H1 (cell line): ENCODE measurements around the gene LGALS3. TPM values are rescaled to one million over a fixed set of nuclear protein-coding genes. Genes with fewer than 3 reads are reported as not detected.

Source experiments
- EGR1 ChIP-seq: IDR thresholded peaks from 2 replicates; pipeline ENCODE4 v1.6.1; 2011; ENCODE audit warnings: low read depth, low read length, borderline replicate concordance
- TAF7 ChIP-seq: optimal IDR thresholded peaks from 2 replicates; pipeline ENCODE3; 2011; ENCODE audit warnings: low read depth, mild to moderate bottlenecking, inconsistent platforms, low read length, moderate library complexity, borderline replicate concordance
- polyA plus RNA-seq, 7 experiments: library from polyadenylated mRNA; depleted of rRNA in 3 of 7; stranded (reverse) in 5 of 7; unstranded in 2 of 7; fragments of >200 nt in 5 of 7; fragments of 200-250 nt in 2 of 7; gene quantifications; 1 replicate in 5 of 7; 2 replicates in 1 of 7; 4 replicates in 1 of 7; pipeline versions ENCODE4 v1.2.1 to v1.2.3, GENCODE V29; 2011 to 2013; ENCODE audit warnings: missing spikeins in 2 of 7, mixed read lengths in 2 of 7
- total RNA-seq: library from RNA; stranded (reverse); fragmentation: NEBNext Ultra II Directional; extraction: Animal tissue kit (Norgen Biotek cat#: 25700); gene quantifications from 2 replicates; pipeline ENCODE4 v1.2.1, GENCODE V29; 2021

Gene LGALS3
- total and polyA plus RNA-seq, 2 of the 8 experiments (the other 6 are each of a cell fraction or from before 2014, with no cell fraction given) = 9.7 to 14.5 TPM

DNA sequence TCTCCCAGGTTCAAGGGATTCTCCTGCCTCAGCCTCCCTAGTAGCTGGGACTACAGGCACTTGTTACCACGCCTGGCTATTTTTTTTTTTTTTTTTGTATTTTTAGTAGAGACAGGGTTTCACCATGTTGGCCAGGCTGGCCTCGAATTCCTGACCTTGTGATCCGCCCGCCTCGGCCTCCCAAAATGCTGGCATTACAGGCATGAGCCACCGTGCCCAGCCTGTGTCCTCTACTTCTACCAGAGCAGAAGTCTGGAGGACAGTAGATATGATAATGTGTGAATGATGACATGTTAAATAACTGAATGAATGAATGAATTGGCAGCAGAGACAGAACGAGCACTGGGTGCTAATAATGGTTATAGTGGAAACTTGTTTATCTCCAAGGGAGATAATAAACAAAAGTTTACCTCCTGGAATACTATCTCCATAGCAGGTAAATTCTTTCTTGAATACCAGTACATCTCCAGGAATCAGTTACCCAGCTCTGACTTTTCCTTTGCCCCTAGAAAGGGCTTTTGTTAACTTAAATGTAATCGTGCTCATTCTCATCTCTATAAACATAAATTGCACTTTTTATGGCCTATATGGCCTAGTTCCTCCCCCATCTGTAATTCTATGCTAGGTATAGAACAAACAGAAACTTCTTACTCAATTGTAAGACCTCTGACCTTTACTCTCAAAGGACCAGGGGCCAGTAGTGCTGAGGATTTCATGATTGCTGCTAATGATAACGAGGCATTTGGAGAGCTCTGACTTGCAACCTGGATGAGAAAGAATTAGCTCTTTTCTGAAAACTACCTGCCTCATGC is 7.2 kb upstream of the LGALS3 start (continued):
- TF ChIP-seq TAF7 (no peak), EGR1 (no peak)
